ENCODE results near the gene ATF3. TPM values are rescaled to one million over a fixed set of nuclear protein-coding genes. Genes with fewer than 3 reads are reported as not detected.

The ATF3 gene
- total RNA-seq, 2 experiments from 2014 or later: 2.7 to 2.9 TPM

DNA sequence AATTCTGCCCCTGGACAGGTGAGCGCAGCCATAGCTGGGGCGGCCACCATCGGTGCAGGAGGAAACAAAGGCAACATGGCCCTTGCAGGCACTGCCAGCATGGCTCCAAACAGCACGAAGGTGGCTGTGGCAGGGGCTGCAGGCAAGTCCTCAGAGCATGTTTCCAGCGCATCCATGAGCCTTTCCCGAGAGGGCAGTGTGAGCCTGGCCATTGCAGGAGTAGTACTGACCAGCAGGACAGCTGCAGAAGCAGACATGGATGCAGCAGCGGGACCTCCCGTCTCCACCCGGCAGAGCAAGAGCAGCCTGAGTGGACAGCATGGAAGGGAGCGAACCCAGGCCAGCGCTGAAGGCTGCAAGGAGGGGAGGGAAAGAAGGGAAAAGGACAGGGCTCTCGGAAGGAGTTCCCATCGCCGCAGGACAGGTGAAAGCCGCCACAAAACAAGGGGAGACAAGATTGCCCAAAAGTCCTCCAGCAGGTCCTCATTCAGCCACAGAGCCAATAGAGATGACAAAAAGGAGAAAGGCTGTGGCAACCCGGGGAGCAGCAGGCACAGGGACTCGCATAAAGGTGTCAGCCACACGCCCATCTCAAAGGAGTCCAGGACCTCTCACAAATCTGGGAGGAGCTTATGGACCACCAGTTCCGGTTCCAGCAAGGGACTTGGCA is 17.4 kb downstream of the ATF3 start:
- H3K4me2 ChIP-seq (ENCODE audit: low read length): no peak overlapping the region
- POLR2A ChIA-PET: interaction anchor here (0.6 to 1.5 kb wide), 2 partner anchors 14 to 38 kb away, joined by 3 read pairs; no protein-coding TSS in a partner anchor
- H2AFZ ChIP-seq (ENCODE audit: low read length): no peak overlapping the region
- DNase-seq (ENCODE audit: low spot score): no peak
- no peak overlapping the region for H3K4me3 ChIP-seq (ENCODE audit: low read depth, low read length, poor library complexity, severe bottlenecking)
- TF ChIP-seq, protein P1, sequence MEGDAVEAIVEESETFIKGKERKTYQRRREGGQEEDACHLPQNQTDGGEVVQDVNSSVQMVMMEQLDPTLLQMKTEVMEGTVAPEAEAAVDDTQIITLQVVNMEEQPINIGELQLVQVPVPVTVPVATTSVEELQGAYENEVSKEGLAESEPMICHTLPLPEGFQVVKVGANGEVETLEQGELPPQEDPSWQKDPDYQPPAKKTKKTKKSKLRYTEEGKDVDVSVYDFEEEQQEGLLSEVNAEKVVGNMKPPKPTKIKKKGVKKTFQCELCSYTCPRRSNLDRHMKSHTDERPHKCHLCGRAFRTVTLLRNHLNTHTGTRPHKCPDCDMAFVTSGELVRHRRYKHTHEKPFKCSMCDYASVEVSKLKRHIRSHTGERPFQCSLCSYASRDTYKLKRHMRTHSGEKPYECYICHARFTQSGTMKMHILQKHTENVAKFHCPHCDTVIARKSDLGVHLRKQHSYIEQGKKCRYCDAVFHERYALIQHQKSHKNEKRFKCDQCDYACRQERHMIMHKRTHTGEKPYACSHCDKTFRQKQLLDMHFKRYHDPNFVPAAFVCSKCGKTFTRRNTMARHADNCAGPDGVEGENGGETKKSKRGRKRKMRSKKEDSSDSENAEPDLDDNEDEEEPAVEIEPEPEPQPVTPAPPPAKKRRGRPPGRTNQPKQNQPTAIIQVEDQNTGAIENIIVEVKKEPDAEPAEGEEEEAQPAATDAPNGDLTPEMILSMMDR (conservative IDR thresholded peaks at IDR 0.05; ENCODE audit: low read length): no peak
- no peak for TF ChIP-seq EZH2phosphoT487 (IDR thresholded peaks at IDR 0.05; ENCODE audit: borderline replicate concordance, low read depth, low read length)
- H3K9me2 ChIP-seq (ENCODE audit: insufficient read depth, low read length): no peaks in the 10 kb centered on the region
- intact Hi-C loops (cut with micrococcal nuclease; ENCODE audit: unreplicated experiment): no loop called here
- H3K79me2 ChIP-seq (ENCODE audit: insufficient read depth, low read depth, low read length): no peaks in the 10 kb centered on the region
- no peaks in the 10 kb centered on the region for H3K36me3 ChIP-seq (ENCODE audit: insufficient read depth, low read length)
- H3K9me3 ChIP-seq (ENCODE audit: low read length): no peaks in the 10 kb centered on the region
- H3K27ac ChIP-seq (ENCODE audit: low read depth, low read length, poor library complexity, severe bottlenecking): no peak overlapping the region
- CTCF ChIA-PET (ENCODE audit: unreplicated experiment): no interaction called here
- H4K20me1 ChIP-seq (ENCODE audit: insufficient read depth, low read length): no peaks in the 10 kb centered on the region
- H3K4me1 ChIP-seq (ENCODE audit: insufficient read depth, low read length, poor library complexity, severe bottlenecking): no peaks in the 10 kb centered on the region
- BruUV-seq (replicated peaks): no TSS peak

DNA sequence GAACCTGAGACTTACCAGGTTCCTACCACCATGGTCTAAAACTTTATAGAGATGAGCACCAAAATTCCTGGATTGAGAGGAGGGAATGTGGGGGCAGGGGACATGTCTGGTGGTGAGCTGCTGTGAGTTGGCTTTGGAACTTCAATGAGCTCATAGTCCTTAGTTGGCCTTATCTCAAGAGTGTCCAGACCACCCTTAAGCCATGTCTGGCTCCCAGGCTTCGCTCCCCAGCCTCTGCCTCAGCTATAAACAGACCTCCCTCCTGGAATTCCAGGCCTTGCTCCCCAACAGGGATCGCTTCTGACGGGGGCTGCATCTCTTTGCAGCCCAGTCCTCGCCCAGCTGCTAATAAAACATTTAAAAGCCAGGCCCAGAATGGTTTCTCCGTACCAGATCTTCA is 19.5 kb downstream of the ATF3 start:
- no peak for DNase-seq (ENCODE audit: low spot score)
- no peaks in the 10 kb centered on the region for H3K9me3 ChIP-seq (ENCODE audit: low read length)
- H3K4me1 ChIP-seq (ENCODE audit: insufficient read depth, low read length, poor library complexity, severe bottlenecking): no peaks in the 10 kb centered on the region
- H2AFZ ChIP-seq (ENCODE audit: low read length): no peak overlapping the region
- ChIA-PET CTCF (ENCODE audit: unreplicated experiment) (no interaction called here), POLR2A (no interaction called here)
- H3K36me3 ChIP-seq (ENCODE audit: insufficient read depth, low read length): no peaks in the 10 kb centered on the region
- no peaks in the 10 kb centered on the region for H3K9me2 ChIP-seq (ENCODE audit: insufficient read depth, low read length)
- BruUV-seq (replicated peaks): no TSS peak
- intact Hi-C loops (cut with micrococcal nuclease; ENCODE audit: unreplicated experiment): no loop called here
- no peak overlapping the region for H3K4me2 ChIP-seq (ENCODE audit: low read length)
- no peak for TF ChIP-seq EZH2phosphoT487 (IDR thresholded peaks at IDR 0.05; ENCODE audit: borderline replicate concordance, low read depth, low read length)
- TF ChIP-seq, protein P1 (conservative IDR thresholded peaks at IDR 0.05; ENCODE audit: low read length): no peak
- no peak overlapping the region for H3K27ac ChIP-seq (ENCODE audit: low read depth, low read length, poor library complexity, severe bottlenecking)
- no peaks in the 10 kb centered on the region for H4K20me1 ChIP-seq (ENCODE audit: insufficient read depth, low read length)
- no peaks in the 10 kb centered on the region for H3K79me2 ChIP-seq (ENCODE audit: insufficient read depth, low read depth, low read length)
- H3K4me3 ChIP-seq (ENCODE audit: low read depth, low read length, poor library complexity, severe bottlenecking): no peak overlapping the region

DNA sequence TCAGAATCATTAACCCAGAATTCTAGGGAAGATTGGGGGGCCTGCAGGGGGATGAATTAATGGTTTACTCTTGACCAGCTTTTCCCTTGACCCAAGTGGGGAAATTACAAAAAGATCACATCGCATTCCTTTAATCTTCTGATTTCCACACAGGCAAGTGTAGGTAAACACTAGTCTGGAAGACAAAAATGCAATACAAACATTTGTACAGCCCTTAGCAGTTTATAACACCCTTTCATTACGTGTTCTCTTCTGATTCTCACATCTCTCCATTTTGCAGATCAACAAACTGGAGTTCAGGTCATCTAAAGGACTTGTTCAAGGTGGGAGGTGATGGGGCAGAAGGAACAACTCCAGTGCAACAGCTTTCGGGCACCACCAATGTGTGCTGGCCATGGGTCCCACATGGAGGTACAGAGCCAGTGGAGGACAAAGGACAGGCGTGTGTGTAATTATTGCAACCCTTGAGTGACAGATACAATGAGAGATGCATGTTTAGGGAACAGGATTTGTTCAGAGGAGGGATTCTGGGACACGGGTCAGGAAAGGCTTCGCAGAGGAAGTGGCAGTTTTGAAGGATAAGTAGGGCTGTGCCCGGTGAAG is 20.4 kb downstream of the ATF3 start:
- no peaks in the 10 kb centered on the region for H3K9me2 ChIP-seq (ENCODE audit: insufficient read depth, low read length)
- no peaks in the 10 kb centered on the region for H4K20me1 ChIP-seq (ENCODE audit: insufficient read depth, low read length)
- no peak overlapping the region for H2AFZ ChIP-seq (ENCODE audit: low read length)
- no peaks in the 10 kb centered on the region for H3K4me1 ChIP-seq (ENCODE audit: insufficient read depth, low read length, poor library complexity, severe bottlenecking)
- no TSS peak for BruUV-seq (replicated peaks)
- ChIA-PET CTCF (ENCODE audit: unreplicated experiment) (no interaction called here), POLR2A (no interaction called here)
- no peak overlapping the region for H3K27ac ChIP-seq (ENCODE audit: low read depth, low read length, poor library complexity, severe bottlenecking)
- DNase-seq (ENCODE audit: low spot score): no peak
- no peak overlapping the region for H3K4me2 ChIP-seq (ENCODE audit: low read length)
- H3K9me3 ChIP-seq (ENCODE audit: low read length): no peaks in the 10 kb centered on the region
- H3K79me2 ChIP-seq (ENCODE audit: insufficient read depth, low read depth, low read length): no peaks in the 10 kb centered on the region
- intact Hi-C loops (cut with micrococcal nuclease; ENCODE audit: unreplicated experiment): no loop called here
- no peak overlapping the region for H3K4me3 ChIP-seq (ENCODE audit: low read depth, low read length, poor library complexity, severe bottlenecking)
- no peaks in the 10 kb centered on the region for H3K36me3 ChIP-seq (ENCODE audit: insufficient read depth, low read length)
- TF ChIP-seq, protein P1 (conservative IDR thresholded peaks at IDR 0.05; ENCODE audit: low read length): no peak
- no peak for TF ChIP-seq EZH2phosphoT487 (IDR thresholded peaks at IDR 0.05; ENCODE audit: borderline replicate concordance, low read depth, low read length)
